ENCODE measurements around the gene ST6GALNAC3.

ST6GALNAC3 gene

DNA sequence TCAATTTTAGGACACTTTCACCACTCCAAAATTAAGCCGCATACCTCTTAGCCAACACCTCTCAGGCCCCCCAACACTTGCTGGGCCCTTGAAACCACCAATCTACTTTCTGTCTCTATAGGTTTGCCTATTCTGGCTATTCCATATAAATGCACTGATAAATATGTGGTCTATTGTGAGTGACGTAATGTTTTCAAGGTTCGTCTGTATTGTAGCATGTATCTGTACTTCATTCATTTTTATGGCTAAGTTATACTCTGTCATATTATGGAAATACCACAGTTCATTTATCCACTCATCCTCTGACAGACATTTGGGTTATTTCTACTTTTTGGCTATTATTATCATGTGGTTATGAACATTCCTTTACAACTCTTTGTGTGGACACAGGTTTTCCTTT lies 432.8 kb downstream of the ST6GALNAC3 start:
- H3K27ac ChIP-seq, result no peak overlapping the region
- TF ChIP-seq, protein P1, sequence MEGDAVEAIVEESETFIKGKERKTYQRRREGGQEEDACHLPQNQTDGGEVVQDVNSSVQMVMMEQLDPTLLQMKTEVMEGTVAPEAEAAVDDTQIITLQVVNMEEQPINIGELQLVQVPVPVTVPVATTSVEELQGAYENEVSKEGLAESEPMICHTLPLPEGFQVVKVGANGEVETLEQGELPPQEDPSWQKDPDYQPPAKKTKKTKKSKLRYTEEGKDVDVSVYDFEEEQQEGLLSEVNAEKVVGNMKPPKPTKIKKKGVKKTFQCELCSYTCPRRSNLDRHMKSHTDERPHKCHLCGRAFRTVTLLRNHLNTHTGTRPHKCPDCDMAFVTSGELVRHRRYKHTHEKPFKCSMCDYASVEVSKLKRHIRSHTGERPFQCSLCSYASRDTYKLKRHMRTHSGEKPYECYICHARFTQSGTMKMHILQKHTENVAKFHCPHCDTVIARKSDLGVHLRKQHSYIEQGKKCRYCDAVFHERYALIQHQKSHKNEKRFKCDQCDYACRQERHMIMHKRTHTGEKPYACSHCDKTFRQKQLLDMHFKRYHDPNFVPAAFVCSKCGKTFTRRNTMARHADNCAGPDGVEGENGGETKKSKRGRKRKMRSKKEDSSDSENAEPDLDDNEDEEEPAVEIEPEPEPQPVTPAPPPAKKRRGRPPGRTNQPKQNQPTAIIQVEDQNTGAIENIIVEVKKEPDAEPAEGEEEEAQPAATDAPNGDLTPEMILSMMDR (conservative IDR thresholded peaks at IDR 0.05), result no peak

DNA sequence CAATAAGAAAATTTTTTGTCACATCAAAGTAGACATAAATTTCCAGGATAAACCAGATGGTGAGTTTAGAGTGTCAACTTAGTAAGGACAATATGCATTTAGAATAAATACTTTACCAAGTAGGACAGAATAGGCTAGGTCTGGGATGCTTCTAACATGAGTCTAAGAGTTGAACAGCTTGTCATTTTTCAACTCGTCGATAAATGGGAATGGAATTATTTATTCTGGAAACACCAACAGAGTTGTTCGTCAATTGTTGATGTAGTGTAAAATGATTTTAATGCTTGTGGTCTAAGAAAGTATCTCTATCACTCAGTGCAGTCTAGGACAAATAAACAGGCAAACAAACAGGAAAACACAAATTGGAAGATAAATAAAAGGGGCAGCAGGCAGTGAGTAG lies 434.3 kb downstream of the ST6GALNAC3 start:
- no peak overlapping the region for H3K27ac ChIP-seq
- TF ChIP-seq, protein P1 (conservative IDR thresholded peaks at IDR 0.05), result no peak

DNA sequence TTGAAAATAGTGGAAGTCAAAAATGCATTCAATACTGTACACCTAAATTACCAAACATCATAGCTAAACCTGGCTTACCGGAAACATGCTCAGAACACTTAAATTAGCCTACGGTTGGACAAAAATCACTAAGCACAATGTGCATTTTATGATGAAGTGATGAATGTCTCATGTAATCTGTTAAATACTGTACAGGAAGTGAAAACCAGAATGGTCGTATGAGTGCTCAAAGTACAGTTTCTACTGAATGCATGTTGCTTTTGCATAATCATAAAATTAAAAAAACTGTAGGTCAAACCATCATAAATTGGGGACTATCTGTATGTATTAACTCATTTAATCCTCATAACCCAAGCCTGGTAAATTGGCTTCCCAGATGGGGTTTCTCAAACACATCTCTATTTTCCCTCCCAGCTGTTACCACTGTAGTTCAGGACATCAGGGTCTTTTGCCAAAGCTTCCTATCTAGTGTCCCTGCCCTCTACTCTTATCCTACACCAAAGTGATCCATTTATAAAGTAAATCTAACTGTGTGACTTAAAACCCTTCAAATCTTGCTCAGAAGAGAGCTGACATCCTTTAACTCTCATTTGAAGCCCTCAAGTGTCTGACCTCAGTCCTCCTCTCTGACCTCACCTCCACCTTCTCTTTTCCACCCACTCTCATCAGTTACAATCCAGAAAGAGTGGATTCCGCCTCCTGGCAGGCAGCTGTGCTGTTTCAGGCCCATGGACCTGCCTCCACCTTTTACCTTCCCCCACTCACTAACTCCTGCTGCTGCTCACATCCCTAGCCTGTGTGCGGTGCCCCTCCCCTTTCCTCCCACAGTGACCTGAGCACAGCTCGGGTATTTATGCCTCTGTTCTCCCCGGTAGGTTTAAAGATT lies 436.4 kb downstream of the ST6GALNAC3 start:
- H3K27ac ChIP-seq, result no peak overlapping the region
- TF ChIP-seq, protein P1 (conservative IDR thresholded peaks at IDR 0.05), result no peak

DNA sequence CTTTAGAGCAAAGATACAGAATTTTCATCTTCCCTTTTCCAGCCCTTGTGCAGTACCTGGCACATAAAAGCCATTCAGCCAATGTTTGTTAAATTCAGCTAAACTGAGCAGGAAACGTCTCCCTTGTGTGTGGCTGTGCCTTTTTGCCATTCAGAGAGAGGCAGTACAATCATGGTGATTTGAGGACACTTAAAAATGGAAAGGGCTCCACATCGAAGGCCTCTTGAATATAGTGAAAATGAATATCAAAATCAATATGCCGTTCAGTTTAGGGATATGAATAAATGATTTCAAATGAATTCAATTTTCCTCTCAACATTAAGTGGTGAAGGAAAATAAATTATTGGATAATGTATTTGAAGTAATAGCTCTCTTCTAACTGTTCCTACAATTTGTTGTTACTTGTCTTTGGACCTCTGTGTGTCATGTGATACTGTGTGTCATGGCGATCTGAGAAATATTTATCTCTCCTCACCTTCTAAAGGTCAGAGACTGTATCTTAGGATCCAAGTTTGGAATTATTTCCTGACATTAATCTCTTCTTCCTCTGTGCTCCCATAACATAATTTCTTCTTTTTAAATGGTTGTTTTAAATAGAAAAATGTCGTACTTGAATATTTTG lies 437.1 kb downstream of the ST6GALNAC3 start:
- TF ChIP-seq, protein P1 (conservative IDR thresholded peaks at IDR 0.05), result no peak
- H3K27ac ChIP-seq, result no peak overlapping the region

DNA sequence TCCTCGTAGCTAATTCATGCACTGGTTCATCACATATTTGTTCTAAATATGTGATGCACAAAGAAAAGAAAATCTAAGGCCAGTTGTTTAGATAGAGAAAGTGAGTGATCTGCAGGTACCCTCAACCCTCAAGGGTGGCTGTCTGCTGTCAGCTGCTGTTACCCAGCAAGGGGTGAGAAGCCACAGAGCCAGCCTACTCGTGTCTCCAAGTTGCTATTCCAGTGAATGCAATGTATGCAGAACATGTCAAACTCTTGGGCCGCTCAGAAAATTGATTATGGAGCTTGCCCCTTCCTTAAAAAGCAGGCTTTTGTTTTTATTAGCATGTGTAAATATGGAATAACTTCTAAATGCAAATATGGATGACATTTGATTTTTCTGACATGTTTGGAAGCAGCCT lies 456.4 kb downstream of the ST6GALNAC3 start:
- peak overlapping the region; percentile 58 for H3K27ac ChIP-seq
- TF ChIP-seq, protein P1 (conservative IDR thresholded peaks at IDR 0.05), result no peak

DNA sequence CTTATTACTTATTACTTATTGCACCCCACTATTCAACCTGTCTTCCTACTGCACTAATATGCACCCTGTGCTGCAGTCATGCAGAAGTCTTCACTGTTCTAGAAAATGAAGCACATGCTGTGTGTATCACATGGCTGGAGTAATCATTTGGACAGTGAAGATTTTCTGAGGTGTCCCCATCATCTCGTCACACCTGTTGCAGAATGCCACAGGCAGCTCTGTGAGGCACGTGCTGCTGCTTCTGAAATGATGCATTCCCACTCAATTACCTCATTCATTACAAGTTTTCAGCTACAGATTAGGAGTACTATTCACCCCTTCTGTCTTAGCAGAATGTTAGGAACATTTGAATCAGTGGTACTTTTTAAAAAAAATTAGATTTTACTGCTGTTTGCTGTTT lies 467.1 kb downstream of the ST6GALNAC3 start:
- no peak overlapping the region for H3K27ac ChIP-seq
- TF ChIP-seq, protein P1 (conservative IDR thresholded peaks at IDR 0.05), result no peak

DNA sequence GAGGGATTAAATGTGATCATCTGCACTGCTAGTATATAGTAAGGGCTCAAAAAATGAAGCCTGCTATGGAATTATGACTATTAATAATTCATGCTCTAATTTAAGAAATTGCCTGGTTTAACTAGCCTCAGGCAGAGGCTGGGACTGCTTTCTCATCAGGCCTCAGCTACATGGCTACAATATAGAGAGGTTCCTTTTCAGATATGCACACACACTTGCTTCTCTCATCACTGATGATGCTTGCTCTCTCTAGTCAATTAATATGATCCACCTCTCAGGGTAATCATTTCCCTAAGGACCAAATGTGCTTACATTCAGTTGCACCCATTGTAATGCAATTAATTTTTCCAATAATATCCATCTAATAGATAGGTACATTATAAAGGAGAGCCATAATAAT lies 467.8 kb downstream of the ST6GALNAC3 start:
- TF ChIP-seq, protein P1 (conservative IDR thresholded peaks at IDR 0.05), result no peak
- H3K27ac ChIP-seq, result no peak overlapping the region

Data from VCaP (cell line).